Right ventricle myocardium superior (tissue), 1 donor: ENCODE data around the gene COL5A1. TPM values are rescaled to one million over a fixed set of nuclear protein-coding genes. Genes with fewer than 3 reads are reported as not detected.

Experiments used
- ATAC-seq: fragments of 200-7000 bp; cut with Tn5 transposase; one replicate; pipeline ENCODE4 v1.9.1; 2020; ENCODE audit warnings: mild to moderate bottlenecking; ENCODE audit not compliant: poor library complexity
- DNase-seq: peaks from one replicate; pipeline ENCODE4 v3.0.0-alpha.2; 2020
- intact Hi-C: fragments of 100-400 bp; cut with DNase I; formaldehyde crosslinking; loops from one replicate; pipeline ENCODE4 v1.11.2; 2022
- total RNA-seq: library from RNA; stranded (reverse); fragmentation: NEBNext Ultra II Directional; extraction: Animal tissue kit (Norgen Biotek cat#: 25700); gene quantifications from one replicate; pipeline ENCODE4 v1.2.1, GENCODE V29; 2021
- donor health status: DM: no; HTN: yes; CAD: no; lungs with severe emphysema.

The COL5A1 gene
- total RNA-seq, 1 donor from 2014 or later = 12.7 TPM

DNA sequence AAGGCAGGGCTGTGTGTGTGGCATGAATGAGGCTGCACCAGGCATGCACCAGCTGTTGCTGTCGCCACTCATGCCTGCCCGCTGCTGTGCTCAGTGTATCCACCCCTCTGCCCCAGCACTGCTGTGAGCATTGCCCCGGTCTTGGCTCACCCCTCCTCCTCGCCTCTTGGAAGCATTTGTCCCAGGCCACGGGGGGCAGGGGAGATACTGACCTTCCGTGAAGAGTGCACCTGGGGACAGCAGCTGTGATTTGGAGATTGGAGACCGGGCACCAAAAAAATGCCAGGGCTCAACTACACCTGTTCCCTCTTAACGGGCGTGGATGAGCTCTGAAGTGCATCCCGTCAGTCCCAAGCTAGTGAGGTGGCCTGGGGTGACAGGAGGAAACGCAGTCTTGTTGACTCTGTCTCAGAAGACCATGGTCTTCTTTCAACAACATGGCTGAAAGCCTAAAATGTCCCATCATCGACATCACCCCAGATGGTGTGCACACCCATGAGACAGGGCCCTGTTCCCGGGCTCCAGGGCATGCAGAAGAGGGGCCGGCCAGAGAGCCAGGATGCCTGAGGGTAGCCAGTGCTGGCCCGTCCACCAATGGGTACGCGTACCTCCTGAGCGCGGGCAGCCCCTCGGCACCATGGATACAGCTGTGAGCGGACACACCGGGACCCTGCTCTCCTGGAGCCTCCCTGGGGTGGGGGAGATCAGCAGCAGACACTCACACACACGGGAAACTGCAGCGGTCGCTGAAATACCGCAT lies 115.8 kb downstream of the COL5A1 start:
- ATAC-seq (no peak), DNase-seq (no peak)
- intact Hi-C loops = no loop called here

DNA sequence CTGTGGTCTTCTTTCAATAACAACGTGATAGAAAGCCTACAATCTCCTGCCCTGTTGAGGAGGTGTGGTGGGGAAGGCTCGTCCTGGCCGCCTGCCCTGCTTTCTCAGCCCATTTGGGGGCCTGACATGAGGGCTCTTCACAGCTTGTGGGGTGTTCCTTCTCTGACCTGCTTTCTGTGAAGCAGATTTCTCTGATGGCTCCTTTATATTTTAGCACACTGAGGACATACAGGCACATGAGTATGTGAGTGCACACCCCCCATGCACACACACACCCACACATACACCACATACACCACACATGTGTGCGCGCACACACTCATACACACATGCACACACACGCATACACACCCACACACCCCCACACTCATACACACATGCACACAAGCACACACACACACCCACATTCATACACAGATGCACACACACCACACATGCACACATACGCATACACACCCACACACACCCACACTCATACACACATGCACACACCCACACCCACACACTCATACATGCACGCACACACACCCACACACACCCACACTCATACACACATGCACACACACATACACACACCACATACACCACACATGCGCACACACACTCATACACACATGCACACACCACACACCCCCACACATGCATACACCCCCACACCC lies 117.5 kb downstream of the COL5A1 start:
- ATAC-seq = no peak
- no peak for DNase-seq
- intact Hi-C loops = no loop called here

DNA sequence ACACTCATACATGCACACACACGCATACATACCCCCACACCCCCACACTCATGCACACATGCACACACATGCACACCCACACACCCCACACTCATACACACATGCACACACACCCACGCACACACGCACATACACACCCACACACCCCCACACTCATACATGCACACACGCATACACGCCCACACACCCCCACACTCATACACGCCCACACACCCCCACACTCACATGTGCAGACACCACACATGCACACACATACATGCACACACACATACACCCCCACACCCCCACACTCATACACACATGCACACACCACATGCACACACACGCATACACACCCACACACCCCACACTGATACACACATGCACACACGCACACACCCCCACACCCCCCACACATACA lies 118.3 kb downstream of the COL5A1 start:
- intact Hi-C loops = no loop called here
- no peak for DNase-seq

DNA sequence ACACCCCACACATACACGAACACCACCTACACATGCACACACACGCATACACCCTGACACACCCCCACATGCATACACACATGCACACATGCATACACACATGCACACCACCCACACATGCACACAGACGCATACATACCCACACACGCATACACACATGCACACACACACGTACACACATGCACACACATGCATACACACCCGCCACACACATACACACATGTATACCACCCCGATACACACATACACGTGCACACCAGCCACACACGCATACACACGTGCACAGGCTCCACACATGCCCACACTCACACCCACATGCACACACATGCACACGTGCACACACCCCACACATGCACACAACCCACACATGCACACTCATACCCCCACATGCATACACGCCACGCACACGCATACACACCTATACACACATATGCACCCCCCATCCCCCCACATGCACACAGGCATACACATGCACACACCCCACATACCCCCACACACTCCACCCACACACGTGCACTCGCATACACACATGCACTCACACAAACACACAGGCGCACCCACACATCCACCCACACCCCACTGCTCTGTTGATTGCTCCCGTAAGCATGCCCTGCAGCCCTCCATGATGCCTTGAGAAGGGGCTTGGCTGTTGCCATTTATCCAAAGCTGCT lies 119.3 kb downstream of the COL5A1 start:
- no peak for ATAC-seq
- intact Hi-C loops = no loop called here
- no peak for DNase-seq

More for the DNA sequence above, 118.3 kb downstream of the COL5A1 start:
- no peak for ATAC-seq

DNA sequence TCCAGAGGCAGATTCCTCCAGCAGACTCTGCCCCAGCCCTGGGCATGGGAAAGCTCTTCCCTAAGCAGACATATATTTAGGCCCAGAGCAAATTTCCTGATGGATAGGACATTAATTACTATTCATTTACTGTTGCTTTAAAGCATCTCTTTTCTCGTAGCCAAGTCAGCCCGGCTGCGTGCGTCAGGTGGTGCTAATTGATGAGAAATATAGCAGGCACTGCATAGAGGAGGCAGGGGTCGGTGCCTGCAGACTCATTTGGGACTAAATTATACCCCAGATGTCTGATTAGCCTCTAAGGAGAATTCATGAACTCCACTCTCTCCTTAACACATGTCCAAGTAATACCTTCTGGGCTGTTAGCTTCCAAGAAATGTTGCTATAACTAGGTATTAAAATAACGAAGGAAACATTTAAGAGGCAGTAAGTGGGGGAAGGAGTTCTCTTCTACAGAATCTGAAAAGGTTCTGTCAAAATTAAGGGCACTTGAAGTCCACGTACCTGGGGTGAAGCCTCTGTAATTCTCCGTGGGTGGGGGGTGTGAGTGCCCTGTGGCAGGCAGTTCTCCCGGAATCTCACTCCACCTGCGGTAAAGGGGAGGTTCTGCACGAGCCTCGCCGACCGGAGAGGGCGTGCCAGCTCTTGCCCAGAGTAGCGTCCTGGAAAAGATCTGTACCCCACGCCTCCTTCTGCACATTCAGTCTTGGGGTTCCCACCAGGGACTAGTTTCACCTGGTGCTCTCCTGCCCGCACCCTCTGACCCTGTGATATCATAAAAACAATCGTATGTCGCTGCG lies 123.1 kb downstream of the COL5A1 start:
- no peak for ATAC-seq
- intact Hi-C loops = no loop called here
- no peak for DNase-seq

DNA sequence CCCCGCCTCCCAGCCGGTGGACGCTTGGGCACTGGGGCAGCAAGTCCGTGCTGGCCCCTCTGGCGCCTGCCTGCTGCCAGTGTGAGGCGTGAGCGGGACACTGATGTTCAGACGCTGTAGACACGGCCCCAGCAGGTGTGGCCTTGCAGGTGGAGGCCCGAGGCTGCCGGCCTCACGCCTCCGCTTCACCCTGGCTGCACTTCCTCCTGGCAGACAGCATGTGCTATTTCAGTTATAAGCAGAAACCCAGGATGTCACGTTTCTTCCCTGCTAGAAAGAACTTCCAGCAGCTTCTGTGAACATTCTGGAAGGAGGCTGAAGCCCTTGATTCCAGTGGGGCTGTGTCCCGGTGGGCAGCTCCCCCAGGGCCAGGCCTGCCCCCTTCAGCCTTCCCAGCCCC lies 124.2 kb downstream of the COL5A1 start:
- intact Hi-C loops = no loop called here
- ATAC-seq (no peak), DNase-seq (no peak)

DNA sequence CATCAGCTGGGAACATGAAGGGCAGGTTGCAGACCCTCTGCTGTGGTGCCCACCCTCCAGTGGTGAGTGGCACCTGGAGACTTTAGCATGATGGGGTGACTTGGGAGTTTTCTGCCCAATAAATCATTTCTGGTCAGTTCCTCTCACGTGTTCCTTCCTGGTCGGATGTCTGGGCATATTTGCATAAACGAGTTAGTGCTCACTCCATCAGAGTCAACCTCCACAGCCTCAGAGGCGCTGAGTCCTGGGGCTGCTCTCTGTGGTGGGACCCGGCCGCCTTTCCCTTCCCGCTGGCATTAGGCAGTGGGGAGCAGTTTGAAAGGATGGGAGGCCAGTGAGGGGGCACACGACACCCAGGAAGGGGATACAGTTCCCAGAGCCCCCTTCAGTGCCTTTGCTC lies 125.0 kb downstream of the COL5A1 start:
- intact Hi-C loops = no loop called here
- ATAC-seq (no peak), DNase-seq (no peak)

DNA sequence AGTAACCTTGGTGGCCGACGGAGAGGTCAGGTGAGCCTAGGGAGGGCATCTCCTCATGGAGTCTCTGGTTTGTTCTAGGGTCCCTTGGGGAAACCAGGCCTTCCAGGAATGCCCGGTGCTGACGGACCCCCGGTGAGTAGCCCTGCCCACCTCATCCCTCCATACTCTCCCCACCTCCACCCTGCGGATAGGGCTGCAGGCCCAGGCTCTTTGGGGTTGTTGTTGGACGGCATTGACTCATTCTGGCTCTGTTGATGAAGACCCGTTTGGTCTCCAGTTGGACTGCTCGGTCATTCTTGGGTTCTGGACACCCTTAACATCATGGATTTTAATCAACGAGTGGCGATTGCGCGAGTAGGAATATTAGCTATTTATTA lies 126.7 kb downstream of the COL5A1 start:
- intact Hi-C loops = no loop called here
- DNase-seq = no peak
- ATAC-seq = peak; percentile 37

DNA sequence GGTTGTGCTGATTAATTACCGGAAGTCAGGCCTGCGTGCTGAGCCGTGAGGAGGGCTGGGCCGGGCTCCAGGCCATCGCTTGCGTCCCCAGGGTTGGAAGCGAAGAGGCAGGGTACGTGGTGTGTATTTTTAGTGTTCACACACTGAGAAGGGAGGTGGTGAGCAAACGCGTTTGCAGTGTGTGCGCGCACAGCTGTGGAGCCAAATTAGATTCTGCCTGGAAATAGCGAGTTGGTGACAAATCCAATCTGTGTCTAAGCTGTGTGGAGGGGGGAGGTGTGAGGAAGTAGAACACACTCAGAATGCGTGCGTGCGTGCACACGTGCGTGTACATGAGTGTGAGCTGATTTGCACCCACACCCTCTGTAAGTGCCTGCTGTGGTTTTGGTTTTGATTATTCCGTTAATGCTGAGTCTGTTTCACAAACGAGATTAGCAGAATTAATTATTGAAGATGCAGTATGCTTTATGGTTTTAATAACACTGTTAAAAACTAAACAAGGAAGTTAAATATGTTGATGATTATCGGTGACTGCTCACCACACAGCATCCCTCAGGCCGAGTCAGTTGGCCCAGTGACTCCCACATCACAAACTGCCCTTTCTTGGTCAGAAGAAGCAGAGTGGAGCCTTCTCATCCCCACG lies 127.2 kb downstream of the COL5A1 start:
- DNase-seq (peak; percentile 73), ATAC-seq (peak; percentile 52)
- intact Hi-C loops = no loop called here

DNA sequence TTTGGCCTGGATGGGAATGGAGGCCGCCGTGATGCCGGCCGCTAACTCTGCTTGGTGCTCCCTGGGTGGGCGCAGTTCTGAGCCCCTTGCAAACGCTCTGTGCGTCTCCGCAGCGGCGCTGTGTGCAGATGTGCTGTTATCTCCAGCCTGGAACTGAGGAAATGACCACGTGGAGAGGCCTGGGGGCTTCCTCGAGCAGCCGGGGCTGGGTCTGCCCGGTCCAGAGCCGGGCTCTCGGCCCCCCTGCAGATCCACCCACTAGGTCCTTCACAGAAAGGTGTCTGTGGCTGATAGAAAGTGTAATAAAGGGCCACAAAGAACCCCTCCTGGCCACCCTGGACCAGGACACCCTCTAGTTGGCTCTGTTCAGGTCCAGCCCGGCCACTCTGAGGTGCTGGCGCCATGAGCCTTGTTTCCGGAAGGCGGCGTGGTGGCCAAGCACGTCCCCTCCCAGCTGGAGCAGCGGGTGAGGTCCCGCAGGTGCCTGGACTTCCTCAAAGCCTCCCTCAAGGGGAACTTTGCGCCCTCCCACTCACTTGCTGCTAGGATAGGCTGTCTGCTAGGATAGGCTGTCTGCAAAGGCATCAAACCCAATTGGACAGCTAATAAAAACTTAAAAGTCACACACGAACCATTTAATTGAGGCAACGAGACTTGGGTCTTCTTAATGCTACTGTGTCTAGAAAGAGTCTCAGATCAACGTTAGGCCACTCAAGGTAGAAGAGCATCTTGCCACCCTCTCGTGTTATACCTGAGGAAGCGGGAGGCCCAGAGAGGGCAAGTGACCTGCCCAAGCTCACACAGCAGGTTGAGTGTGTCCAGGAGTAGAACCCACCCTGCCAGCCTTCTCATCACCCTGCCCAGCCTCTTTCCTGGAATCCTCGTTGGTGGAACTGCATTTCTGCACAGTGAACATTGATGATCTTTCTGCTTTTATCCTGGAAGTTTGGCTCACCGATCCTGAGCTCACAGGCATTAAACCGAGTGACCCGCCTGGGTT lies 129.7 kb downstream of the COL5A1 start:
- DNase-seq = peak; percentile 64
- no peak for ATAC-seq
- intact Hi-C loops = no loop called here

DNA sequence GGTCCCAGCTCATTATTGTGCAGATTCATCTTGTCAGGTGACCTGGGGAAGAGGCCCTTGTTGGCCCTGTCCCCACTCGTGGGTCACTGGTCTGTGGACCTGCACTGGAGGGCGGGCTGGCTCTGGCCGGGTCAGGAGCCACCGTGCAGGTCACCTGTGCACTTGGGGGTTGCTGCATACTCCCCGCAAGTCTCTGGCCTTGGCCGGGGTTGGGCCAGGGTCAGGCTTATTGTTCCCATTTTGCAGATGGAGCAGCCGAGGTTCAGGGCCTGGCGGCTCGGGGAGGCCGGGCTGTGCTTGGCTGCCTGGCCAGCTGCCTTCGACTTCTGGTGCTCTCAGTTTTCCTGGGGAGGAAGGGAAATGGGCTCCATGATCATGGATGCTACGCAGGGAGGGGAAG lies 130.7 kb downstream of the COL5A1 start:
- no peak for ATAC-seq
- intact Hi-C loops = no loop called here
- no peak for DNase-seq

DNA sequence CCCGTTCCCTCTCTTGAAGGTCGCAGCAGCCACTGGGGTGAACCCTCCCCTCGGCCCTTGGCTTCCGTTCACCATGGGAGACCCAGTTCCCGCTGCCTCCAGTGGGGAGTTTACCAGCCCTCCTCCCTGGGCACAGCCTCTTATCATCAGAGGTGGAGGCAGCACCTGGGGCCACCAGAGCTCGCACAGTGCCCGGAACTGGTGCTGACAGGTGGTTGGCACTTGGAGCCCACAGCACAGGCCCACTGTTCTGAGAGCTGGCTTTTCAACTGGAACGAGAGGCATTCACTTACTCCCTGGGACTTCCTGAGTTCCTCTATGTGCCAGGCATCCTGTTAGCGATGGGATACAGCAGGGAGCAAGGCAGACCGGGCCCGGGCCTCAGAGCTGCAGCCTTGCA lies 132.2 kb downstream of the COL5A1 start:
- peak; percentile 85 for ATAC-seq
- intact Hi-C loops = no loop called here
- peak; percentile 82 for DNase-seq

DNA sequence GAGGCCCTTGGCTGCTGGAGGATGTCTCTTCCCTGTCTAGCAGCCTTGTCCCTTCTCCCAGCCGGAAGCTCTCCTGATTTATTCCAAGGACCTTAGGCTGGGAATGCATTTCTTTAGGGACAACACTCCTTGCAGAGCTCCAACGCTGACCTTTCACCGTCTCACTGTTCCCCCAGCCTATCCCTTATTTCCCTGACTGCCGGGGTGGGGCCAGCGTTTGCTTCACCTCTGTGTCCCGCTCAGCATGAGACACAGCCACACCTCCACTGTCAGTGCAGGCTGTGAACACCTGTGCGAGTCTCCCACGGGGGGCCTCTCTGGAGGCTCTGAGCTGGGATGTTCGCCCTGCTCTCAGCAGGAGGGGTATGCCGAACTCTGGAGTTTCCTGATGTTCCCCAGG lies 132.8 kb downstream of the COL5A1 start:
- no peak for ATAC-seq
- intact Hi-C loops = no loop called here
- DNase-seq = no peak

DNA sequence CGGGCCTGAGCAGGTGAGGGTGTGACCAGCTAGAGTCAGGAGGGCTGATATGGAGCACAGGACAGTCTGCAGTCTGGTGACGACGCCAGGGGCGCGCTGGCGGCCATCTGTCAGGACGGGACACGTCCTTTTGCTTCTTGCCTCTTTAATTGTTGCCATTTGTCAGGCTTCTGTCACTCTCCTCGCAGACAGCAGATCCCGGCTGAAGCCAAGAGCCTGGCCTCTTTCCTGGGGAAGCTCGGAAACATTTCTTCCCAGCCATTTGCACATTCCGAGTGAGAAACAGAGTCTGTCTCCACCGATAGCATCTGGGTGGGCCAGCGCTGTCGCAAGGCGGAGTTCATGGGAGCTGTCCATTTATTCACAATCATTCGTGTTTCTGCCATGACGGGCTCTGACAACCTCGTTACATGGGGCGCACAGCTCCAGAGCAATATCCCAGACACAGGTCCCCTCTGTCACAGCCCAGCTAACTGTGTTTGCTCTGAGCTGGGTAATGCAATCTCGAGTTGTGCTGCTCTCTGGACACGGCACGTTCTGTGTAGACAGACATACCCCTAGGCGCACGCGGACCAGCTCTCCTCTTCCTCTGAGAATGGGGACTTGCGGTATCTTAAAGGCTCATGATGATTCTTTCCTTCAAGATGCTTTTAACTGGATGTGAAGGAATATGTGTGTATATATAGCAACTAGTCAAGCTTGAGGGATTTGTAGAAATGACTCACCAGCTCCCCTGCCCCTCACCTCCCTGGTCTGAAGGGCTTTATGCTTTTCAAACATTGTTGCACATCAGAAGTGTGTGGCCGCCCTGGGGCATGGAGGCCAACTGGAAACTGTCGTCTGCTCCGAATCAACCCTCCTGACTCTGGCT lies 133.7 kb downstream of the COL5A1 start:
- intact Hi-C loops = loop anchor here (5.0 kb wide), 1 partner anchor 207 kb away; no protein-coding TSS in a partner anchor
- DNase-seq (no peak), ATAC-seq (no peak)

DNA sequence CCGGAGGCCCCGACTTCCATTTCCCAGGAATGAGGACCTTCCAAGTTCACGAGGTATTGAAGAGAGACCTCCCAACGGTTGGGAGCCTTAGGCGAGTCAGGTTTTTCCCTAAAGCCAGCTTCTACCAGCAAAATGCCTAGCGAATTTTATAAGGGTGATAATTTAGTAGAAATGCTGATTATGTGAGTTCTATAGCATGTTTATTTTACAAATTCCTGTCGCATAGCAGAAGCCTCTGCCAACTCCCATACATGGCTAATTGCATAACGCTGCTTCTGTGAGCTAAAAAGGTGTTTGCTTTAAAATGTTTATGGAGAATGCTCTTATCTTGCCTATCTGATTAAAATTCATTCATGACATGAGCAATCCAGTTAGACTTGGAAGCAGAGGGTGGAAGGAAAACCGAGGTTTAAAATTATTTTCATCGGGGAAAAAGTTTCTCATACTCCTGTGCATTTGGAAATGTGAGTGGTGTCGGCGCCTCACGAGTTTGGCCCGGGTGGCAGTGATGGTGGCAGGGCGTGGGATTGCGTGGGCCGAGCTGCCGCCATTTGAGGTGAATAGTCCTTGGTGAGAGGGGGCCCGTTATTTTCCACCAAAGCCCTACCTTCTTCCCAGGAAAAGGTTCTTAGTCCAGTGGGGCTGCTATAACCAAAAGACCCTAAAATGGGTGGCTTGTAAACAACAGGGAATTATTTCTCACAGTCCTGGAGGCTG lies 134.6 kb downstream of the COL5A1 start:
- no peak for ATAC-seq
- intact Hi-C loops = loop anchor here (5.0 kb wide), 1 partner anchor 206 kb away; no protein-coding TSS in a partner anchor
- no peak for DNase-seq

DNA sequence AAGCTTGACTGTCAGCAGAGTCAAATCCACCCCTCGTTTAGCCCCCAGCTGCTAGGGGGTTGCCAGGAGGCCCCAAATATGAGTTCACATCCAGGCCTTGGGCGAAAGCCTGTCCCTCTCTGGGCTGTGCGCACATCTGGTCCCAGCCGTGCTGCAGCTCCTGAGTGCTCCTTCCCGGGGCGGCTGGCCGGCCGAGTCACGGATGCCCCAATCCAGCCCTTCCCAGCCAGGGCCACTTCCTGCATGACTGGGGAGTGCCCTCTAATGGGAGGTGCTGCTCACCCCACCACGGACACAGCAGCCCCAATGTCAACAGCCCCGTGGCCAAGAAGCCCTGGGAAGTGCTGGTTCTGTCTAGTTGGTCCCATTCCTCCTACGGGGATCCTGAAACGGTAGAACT lies 135.6 kb downstream of the COL5A1 start:
- intact Hi-C loops = loop anchor here (5.0 kb wide), 1 partner anchor 205 kb away; no protein-coding TSS in a partner anchor
- DNase-seq = no peak
- no peak for ATAC-seq
